ENCODE measurements around the gene GPC6. TPM values are rescaled to one million over a fixed set of nuclear protein-coding genes. Genes with fewer than 3 reads are reported as not detected.
"Not testable (repeated sequence)": the region's sequence is repeated elsewhere in the genome, so short reads cannot be mapped to it uniquely, and the experiment has no call there.

The GPC6 gene
- total RNA-seq, 1 donor from 2014 or later = not detected

GRCh38 chr13:93480553-93481106, 254.0 kb downstream of the GPC6 start:
- Mint-ChIP-seq H3K4me3 (no peak overlapping the region), H3K36me3 (ENCODE audit: low read depth) (no peaks in the 10 kb centered on the region), H3K27me3 (no peaks in the 10 kb centered on the region), H3K27ac (no peak overlapping the region), H3K9me3 (peaks cover 2% of the 10 kb centered on the region), H3K4me1 (no peaks in the 10 kb centered on the region)
- intact Hi-C loops (cut with micrococcal nuclease) = no loop called here
- no peak for DNase-seq

- H3K36me3 Mint-ChIP-seq (ENCODE audit: low read depth); H3K27ac Mint-ChIP-seq; intact Hi-C loops (cut with micrococcal nuclease); H3K9me3 Mint-ChIP-seq; H3K4me3 Mint-ChIP-seq; H3K27me3 Mint-ChIP-seq; H3K4me1 Mint-ChIP-seq; DNase-seq: not testable (repeated sequence)
Observed at GRCh38 chr13:93496117-93496516, 269.5 kb downstream of the GPC6 start.

- Mint-ChIP-seq H3K36me3 (ENCODE audit: low read depth) (no peaks in the 10 kb centered on the region), H3K4me1 (no peaks in the 10 kb centered on the region)
- intact Hi-C loops (cut with micrococcal nuclease) = no loop called here
Observed at GRCh38 chr13:93496985-93497673, 270.5 kb downstream of the GPC6 start.

GRCh38 chr13:93499991-93500390, 273.4 kb downstream of the GPC6 start:
- Mint-ChIP-seq H3K9me3 (no peaks in the 10 kb centered on the region), H3K4me3 (no peak overlapping the region), H3K36me3 (ENCODE audit: low read depth) (no peaks in the 10 kb centered on the region), H3K27ac (no peak overlapping the region), H3K4me1 (no peaks in the 10 kb centered on the region), H3K27me3 (no peaks in the 10 kb centered on the region)
- no peak for DNase-seq
- intact Hi-C loops (cut with micrococcal nuclease) = no loop called here

More at GRCh38 chr13:93496985-93497673, 270.5 kb downstream of the GPC6 start:
- Mint-ChIP-seq H3K27ac (no peak overlapping the region), H3K9me3 (no peaks in the 10 kb centered on the region), H3K27me3 (no peaks in the 10 kb centered on the region), H3K4me3 (no peak overlapping the region)
- DNase-seq = no peak

GRCh38 chr13:93502071-93502470, 275.5 kb downstream of the GPC6 start:
- DNase-seq = no peak
- Mint-ChIP-seq H3K27ac (no peak overlapping the region), H3K9me3 (no peaks in the 10 kb centered on the region), H3K4me3 (no peak overlapping the region), H3K4me1 (no peaks in the 10 kb centered on the region), H3K27me3 (no peaks in the 10 kb centered on the region), H3K36me3 (ENCODE audit: low read depth) (no peaks in the 10 kb centered on the region)
- intact Hi-C loops (cut with micrococcal nuclease) = no loop called here

- H3K27me3 Mint-ChIP-seq = no peaks in the 10 kb centered on the region
- H3K4me1 Mint-ChIP-seq = no peaks in the 10 kb centered on the region
- intact Hi-C loops (cut with micrococcal nuclease) = no loop called here
- H3K36me3 Mint-ChIP-seq (ENCODE audit: low read depth) = no peaks in the 10 kb centered on the region
- H3K27ac Mint-ChIP-seq = no peak overlapping the region
- no peaks in the 10 kb centered on the region for H3K9me3 Mint-ChIP-seq
- DNase-seq = no peak
- H3K4me3 Mint-ChIP-seq = no peak overlapping the region
Observed at GRCh38 chr13:93502987-93503615, 276.5 kb downstream of the GPC6 start.

- Mint-ChIP-seq H3K4me1 (no peaks in the 10 kb centered on the region), H3K27ac (no peak overlapping the region), H3K36me3 (ENCODE audit: low read depth) (no peaks in the 10 kb centered on the region), H3K9me3 (no peaks in the 10 kb centered on the region), H3K4me3 (no peak overlapping the region), H3K27me3 (no peaks in the 10 kb centered on the region)
- intact Hi-C loops (cut with micrococcal nuclease) = no loop called here
- DNase-seq = no peak
Observed at GRCh38 chr13:93505104-93505952, 278.7 kb downstream of the GPC6 start.

- H3K36me3 Mint-ChIP-seq (ENCODE audit: low read depth) = no peaks in the 10 kb centered on the region
- no peak overlapping the region for H3K27ac Mint-ChIP-seq
- no peaks in the 10 kb centered on the region for H3K4me1 Mint-ChIP-seq
- H3K27me3 Mint-ChIP-seq = no peaks in the 10 kb centered on the region
- intact Hi-C loops (cut with micrococcal nuclease) = no loop called here
- DNase-seq = no peak
- no peak overlapping the region for H3K4me3 Mint-ChIP-seq
- no peaks in the 10 kb centered on the region for H3K9me3 Mint-ChIP-seq
Observed at GRCh38 chr13:93511011-93511410, 284.4 kb downstream of the GPC6 start.

GRCh38 chr13:93515267-93515666, 288.7 kb downstream of the GPC6 start:
- intact Hi-C loops (cut with micrococcal nuclease) = no loop called here
- H3K36me3 Mint-ChIP-seq (ENCODE audit: low read depth) = no peaks in the 10 kb centered on the region

GRCh38 chr13:93517658-93518057, 291.1 kb downstream of the GPC6 start:
- no peaks in the 10 kb centered on the region for H3K27me3 Mint-ChIP-seq
- H3K36me3 Mint-ChIP-seq (ENCODE audit: low read depth) = no peaks in the 10 kb centered on the region
- intact Hi-C loops (cut with micrococcal nuclease) = no loop called here
- H3K27ac Mint-ChIP-seq = no peak overlapping the region
- no peak for DNase-seq
- no peaks in the 10 kb centered on the region for H3K9me3 Mint-ChIP-seq
- no peaks in the 10 kb centered on the region for H3K4me1 Mint-ChIP-seq
- H3K4me3 Mint-ChIP-seq = no peak overlapping the region

More at GRCh38 chr13:93515267-93515666, 288.7 kb downstream of the GPC6 start:
- no peaks in the 10 kb centered on the region for H3K4me1 Mint-ChIP-seq
- H3K27me3 Mint-ChIP-seq = no peaks in the 10 kb centered on the region
- no peak overlapping the region for H3K4me3 Mint-ChIP-seq
- no peak overlapping the region for H3K27ac Mint-ChIP-seq
- no peaks in the 10 kb centered on the region for H3K9me3 Mint-ChIP-seq
- DNase-seq = no peak

- intact Hi-C loops (cut with micrococcal nuclease) = no loop called here
- Mint-ChIP-seq H3K9me3 (no peaks in the 10 kb centered on the region), H3K4me3 (no peak overlapping the region), H3K36me3 (ENCODE audit: low read depth) (no peaks in the 10 kb centered on the region), H3K27me3 (no peaks in the 10 kb centered on the region), H3K4me1 (no peaks in the 10 kb centered on the region), H3K27ac (no peak overlapping the region)
- no peak for DNase-seq
Observed at GRCh38 chr13:93521307-93521706, 294.7 kb downstream of the GPC6 start.

GRCh38 chr13:93522501-93522900, 295.9 kb downstream of the GPC6 start:
- Mint-ChIP-seq H3K4me3 (no peak overlapping the region), H3K36me3 (ENCODE audit: low read depth) (no peaks in the 10 kb centered on the region)

GRCh38 chr13:93525087-93525486, 298.5 kb downstream of the GPC6 start:
- H3K4me1 Mint-ChIP-seq = no peaks in the 10 kb centered on the region
- H3K27me3 Mint-ChIP-seq = no peaks in the 10 kb centered on the region
- H3K9me3 Mint-ChIP-seq = no peaks in the 10 kb centered on the region
- no peaks in the 10 kb centered on the region for H3K36me3 Mint-ChIP-seq (ENCODE audit: low read depth)
- intact Hi-C loops (cut with micrococcal nuclease) = no loop called here
- no peak overlapping the region for H3K27ac Mint-ChIP-seq
- no peak overlapping the region for H3K4me3 Mint-ChIP-seq
- DNase-seq = no peak

More at GRCh38 chr13:93522501-93522900, 295.9 kb downstream of the GPC6 start:
- H3K9me3 Mint-ChIP-seq = no peaks in the 10 kb centered on the region
- intact Hi-C loops (cut with micrococcal nuclease) = no loop called here
- H3K27ac Mint-ChIP-seq = no peak overlapping the region
- no peaks in the 10 kb centered on the region for H3K4me1 Mint-ChIP-seq
- no peak for DNase-seq
- H3K27me3 Mint-ChIP-seq = no peaks in the 10 kb centered on the region

All from activated CD4-positive, alpha-beta T cell treated with anti-CD3 and anti-CD28 coated beads, Interleukin-2, amount 10 ng/mL, durations not matched to agents 24 days and 14 days (primary cell).